Neuronal stem cell (in vitro differentiated cells): Measurements from ENCODE around the gene SAMD4A.

Experiments used
- DNase-seq: peaks from one replicate; pipeline ENCODE4 v3.0.0-alpha.2; 2013; ENCODE audit warnings: low spot score
- H2AFZ ChIP-seq: one replicate; pipeline ENCODE4 v1.6.1; 2013; ENCODE audit warnings: mild to moderate bottlenecking, low read length, inconsistent platforms
- H2AK5ac ChIP-seq: 2 replicates; pipeline ENCODE4 v1.6.1; 2013; ENCODE audit warnings: low read depth, mild to moderate bottlenecking, inconsistent platforms, low read length, moderate library complexity, mixed read lengths
- H2BK120ac ChIP-seq: 2 replicates; pipeline ENCODE4 v1.6.1; 2013; ENCODE audit warnings: low read depth, mild to moderate bottlenecking, inconsistent platforms, low read length, moderate library complexity, mixed read lengths
- H2BK12ac ChIP-seq: one replicate; pipeline ENCODE4 v1.6.1; 2013; ENCODE audit warnings: low read length, inconsistent platforms
- H2BK15ac ChIP-seq: 2 replicates; pipeline ENCODE4 v1.6.1; 2013; ENCODE audit warnings: mild to moderate bottlenecking, low read length, inconsistent platforms, mixed read lengths
- H2BK5ac ChIP-seq: one replicate; pipeline ENCODE4 v1.6.1; 2013; ENCODE audit warnings: inconsistent platforms, mild to moderate bottlenecking, low read length, moderate library complexity
- H3K14ac ChIP-seq: one replicate; pipeline ENCODE4 v1.6.1; 2013; ENCODE audit warnings: low read length, inconsistent platforms
- H3K18ac ChIP-seq: 2 replicates; pipeline ENCODE4 v1.6.1; 2013; ENCODE audit warnings: low read length, inconsistent platforms
- H3K23ac ChIP-seq: 2 replicates; pipeline ENCODE4 v1.6.1; 2013; ENCODE audit warnings: low read depth, mild to moderate bottlenecking, mixed read lengths, low read length, inconsistent platforms; ENCODE audit not compliant: poor library complexity
- H3K27ac ChIP-seq: replicated peaks from 3 replicates; pipeline ENCODE4 v1.5.1; 2013; ENCODE audit warnings: low read length, inconsistent platforms
- H3K27me3 ChIP-seq, 3 experiments: 2 replicates each; pipeline ENCODE4 v1.6.1; 2013; ENCODE audit warnings: low read length in 3 of 3, mild to moderate bottlenecking in 2 of 3, inconsistent platforms in 1 of 3, low read depth in 1 of 3, mixed read lengths in 1 of 3, moderate library complexity in 1 of 3; ENCODE audit not compliant: control insufficient read depth in 3 of 3, insufficient read depth in 3 of 3
- H3K36me3 ChIP-seq, 2 donors: replicated peaks in 1 of 2; 2 replicates each; pipeline ENCODE4 v1.6.1; 2013; ENCODE audit warnings: low read length in 2 of 2; ENCODE audit not compliant: control insufficient read depth in 2 of 2, insufficient read depth in 2 of 2
- H3K4ac ChIP-seq: 2 replicates; pipeline ENCODE4 v1.6.1; 2013; ENCODE audit warnings: inconsistent platforms, mild to moderate bottlenecking, low read length, moderate library complexity
- H3K4me1 ChIP-seq, 2 donors: 1 replicate in 1 of 2; 2 replicates in 1 of 2; pipeline ENCODE4 v1.6.1; 2013; ENCODE audit warnings: low read length in 2 of 2, low read depth in 1 of 2; ENCODE audit not compliant: control insufficient read depth in 2 of 2, insufficient read depth in 1 of 2
- H3K4me2 ChIP-seq: one replicate; pipeline ENCODE4 v1.6.1; 2013; ENCODE audit warnings: mild to moderate bottlenecking, low read length, inconsistent platforms; ENCODE audit not compliant: insufficient read depth, poor library complexity, severe bottlenecking
- H3K4me3 ChIP-seq, 2 donors: 2 replicates each; pipeline ENCODE4 v1.5.1; 2013; ENCODE audit warnings: low read length in 2 of 2, mild to moderate bottlenecking in 2 of 2, inconsistent platforms in 1 of 2, moderate library complexity in 1 of 2
- H3K79me1 ChIP-seq: one replicate; pipeline ENCODE4 v1.6.1; 2013; ENCODE audit warnings: low read depth, mild to moderate bottlenecking, inconsistent platforms, low read length, moderate library complexity
- H3K9ac ChIP-seq: one replicate; pipeline ENCODE4 v1.6.1; 2013; ENCODE audit warnings: mild to moderate bottlenecking, low read depth, low read length, inconsistent platforms; ENCODE audit not compliant: poor library complexity
- H3K9me3 ChIP-seq, 2 donors: replicated peaks in 1 of 2; 2 replicates each; pipeline versions ENCODE3 to v1.6.1; 2013; ENCODE audit warnings: low read length in 2 of 2, mild to moderate bottlenecking in 2 of 2, inconsistent platforms in 1 of 2, low read depth in 1 of 2, mixed read lengths in 1 of 2, moderate library complexity in 1 of 2; ENCODE audit not compliant: control insufficient read depth in 2 of 2, insufficient read depth in 1 of 2
- H4K8ac ChIP-seq: one replicate; pipeline ENCODE4 v1.6.1; 2013; ENCODE audit warnings: low read depth, mild to moderate bottlenecking, inconsistent platforms, low read length, moderate library complexity
- H4K91ac ChIP-seq: one replicate; pipeline ENCODE4 v1.6.1; 2013; ENCODE audit warnings: low read length, low read depth, mild to moderate bottlenecking, inconsistent platforms; ENCODE audit not compliant: poor library complexity
- WGBS, 2 donors: extraction: QIAGEN DNeasy Blood & Tissue Kit; methylation state at CpG; one replicate each; pipeline ENCODE4 v1.1.7; 2013; ENCODE audit warnings: missing lambda C conversion rate in 2 of 2, mixed read lengths in 1 of 2; ENCODE audit not compliant: insufficient read length in 2 of 2, insufficient replicate concordance in 1 of 2; ENCODE audit errors: extremely low coverage in 2 of 2; 5-methylcytosine and 5-hydroxymethylcytosine counted together

Gene SAMD4A

GRCh38 chr14:54577977-54578376 lies 11.0 kb downstream of the SAMD4A start:
- no peak overlapping the region for H2BK15ac ChIP-seq
- H3K9ac ChIP-seq, result no peak overlapping the region
- no peak overlapping the region for H3K18ac ChIP-seq
- H3K23ac ChIP-seq, result no peak overlapping the region
- H3K14ac ChIP-seq, result no peak overlapping the region
- H3K36me3 ChIP-seq, result peaks cover 3 to 24% of the 10 kb centered on the region in 2 donors
- H3K4ac ChIP-seq, result no peak overlapping the region
- no peaks in the 10 kb centered on the region for H3K79me1 ChIP-seq
- no peak overlapping the region for H3K27ac ChIP-seq
- no peak overlapping the region for H4K8ac ChIP-seq
- no peak overlapping the region for H2AFZ ChIP-seq
- WGBS, 2 donors, result no CpG with 5 or more reads among the region's 3 CpGs
- H2BK5ac ChIP-seq, result no peak overlapping the region
- DNase-seq, result no peak
- H2BK120ac ChIP-seq, result no peak overlapping the region
- no peak overlapping the region for H2BK12ac ChIP-seq
- no peaks in the 10 kb centered on the region for H3K27me3 ChIP-seq
- no peak overlapping the region for H3K4me3 ChIP-seq
- peaks cover 0 to 11% of the 10 kb centered on the region in 2 donors for H3K9me3 ChIP-seq
- peaks cover 3 to 4% of the 10 kb centered on the region in 2 donors for H3K4me1 ChIP-seq
- no peak overlapping the region for H4K91ac ChIP-seq
- no peak overlapping the region for H2AK5ac ChIP-seq
- no peak overlapping the region for H3K4me2 ChIP-seq

- Histone ChIP-seq H3K4me3 (no peak overlapping the region), H3K4me1 (peaks cover 3 to 4% of the 10 kb centered on the region in 2 donors), H2AK5ac (no peak overlapping the region), H3K36me3 (peaks cover 2 to 10% of the 10 kb centered on the region in 2 donors), H3K9me3 (no peaks in the 10 kb centered on the region), H2BK15ac (no peak overlapping the region), H2BK120ac (no peak overlapping the region), H3K23ac (no peak overlapping the region), H2AFZ (no peak overlapping the region), H3K18ac (no peak overlapping the region), H2BK12ac (no peak overlapping the region), H3K79me1 (no peaks in the 10 kb centered on the region), H3K27ac (no peak overlapping the region), H3K27me3 (no peaks in the 10 kb centered on the region), H3K4me2 (no peak overlapping the region), H3K9ac (no peak overlapping the region), H4K91ac (no peak overlapping the region), H3K14ac (no peak overlapping the region), H3K4ac (no peak overlapping the region), H2BK5ac (no peak overlapping the region), H4K8ac (no peak overlapping the region)
- no CpG with 5 or more reads among the region's 1 CpG for WGBS, 2 donors
- DNase-seq, result no peak
These were observed 12.7 kb downstream of the SAMD4A start for GRCh38 chr14:54579621-54580020.

DNA sequence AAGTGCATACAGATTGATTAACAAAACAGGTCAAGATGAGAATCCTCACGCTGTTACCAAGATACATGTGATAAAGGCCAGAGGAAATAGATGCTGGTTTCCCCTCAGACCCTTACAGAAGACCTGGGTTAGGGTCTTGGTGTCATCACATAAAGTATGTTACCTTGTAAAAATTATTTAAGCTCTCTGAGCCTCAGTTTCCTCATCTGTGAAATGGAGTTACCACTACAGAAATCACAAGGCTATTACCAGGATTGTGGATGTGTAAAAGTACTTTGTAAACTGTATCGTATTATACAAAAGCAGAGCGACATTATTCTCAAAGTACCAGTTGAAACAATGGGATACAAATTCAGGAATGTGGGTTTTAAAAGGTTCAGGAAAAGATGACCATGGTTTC lies 14.0 kb downstream of the SAMD4A start:
- no CpG with 5 or more reads among the region's 3 CpGs for WGBS, 2 donors
- H4K8ac ChIP-seq, result no peak overlapping the region

GRCh38 chr14:54582334-54582733 lies 15.4 kb downstream of the SAMD4A start:
- Histone ChIP-seq H3K4ac (no peak overlapping the region), H3K23ac (no peak overlapping the region), H3K79me1 (no peaks in the 10 kb centered on the region), H2AFZ (no peak overlapping the region), H4K91ac (no peak overlapping the region), H3K27me3 (no peaks in the 10 kb centered on the region), H4K8ac (no peak overlapping the region), H3K27ac (no peak overlapping the region), H2BK120ac (no peak overlapping the region), H3K4me2 (no peak overlapping the region), H2BK12ac (no peak overlapping the region), H3K4me1 (peaks cover 2 to 3% of the 10 kb centered on the region in 2 donors), H2BK5ac (no peak overlapping the region), H3K9ac (no peak overlapping the region), H3K18ac (no peak overlapping the region), H2BK15ac (no peak overlapping the region), H3K36me3 (peaks cover 0 to 5% of the 10 kb centered on the region in 2 donors), H3K9me3 (peaks cover 0 to 5% of the 10 kb centered on the region in 2 donors), H3K14ac (no peak overlapping the region), H2AK5ac (no peak overlapping the region), H3K4me3 (no peak overlapping the region)
- no peak for DNase-seq
- no CpG with 5 or more reads among the region's 7 CpGs for WGBS, 2 donors

More for the DNA sequence above, 14.0 kb downstream of the SAMD4A start:
- no peak overlapping the region for H3K27ac ChIP-seq
- no peak overlapping the region for H3K9ac ChIP-seq
- H3K4me1 ChIP-seq, result peaks cover 2 to 3% of the 10 kb centered on the region in 2 donors
- H3K14ac ChIP-seq, result no peak overlapping the region
- no peak overlapping the region for H3K4ac ChIP-seq
- H3K36me3 ChIP-seq, result peaks cover 2 to 10% of the 10 kb centered on the region in 2 donors
- H3K23ac ChIP-seq, result no peak overlapping the region
- no peaks in the 10 kb centered on the region for H3K79me1 ChIP-seq
- H2BK15ac ChIP-seq, result no peak overlapping the region
- H2BK12ac ChIP-seq, result no peak overlapping the region
- no peak overlapping the region for H2AK5ac ChIP-seq
- H3K27me3 ChIP-seq, result no peaks in the 10 kb centered on the region
- no peak for DNase-seq
- H3K9me3 ChIP-seq, result peaks cover 0 to 5% of the 10 kb centered on the region in 2 donors
- no peak overlapping the region for H3K4me2 ChIP-seq
- no peak overlapping the region for H2BK120ac ChIP-seq
- H3K4me3 ChIP-seq, result no peak overlapping the region
- H2BK5ac ChIP-seq, result no peak overlapping the region
- no peak overlapping the region for H4K91ac ChIP-seq
- no peak overlapping the region for H3K18ac ChIP-seq
- H2AFZ ChIP-seq, result no peak overlapping the region
